Activated T-cell treated with anti-CD3 and anti-CD28 coated beads for 1 hour (primary cell): Measurements from ENCODE around the gene ACSM2A.
"Not testable (repeated sequence)": the region's sequence is repeated elsewhere in the genome, so short reads cannot be mapped to it uniquely, and the experiment has no call there.

Experiments used
- DNase-seq: peaks from one replicate; pipeline ENCODE4 v3.0.0-alpha.2; 2020; ENCODE audit warnings: low read depth

ACSM2A gene

DNA sequence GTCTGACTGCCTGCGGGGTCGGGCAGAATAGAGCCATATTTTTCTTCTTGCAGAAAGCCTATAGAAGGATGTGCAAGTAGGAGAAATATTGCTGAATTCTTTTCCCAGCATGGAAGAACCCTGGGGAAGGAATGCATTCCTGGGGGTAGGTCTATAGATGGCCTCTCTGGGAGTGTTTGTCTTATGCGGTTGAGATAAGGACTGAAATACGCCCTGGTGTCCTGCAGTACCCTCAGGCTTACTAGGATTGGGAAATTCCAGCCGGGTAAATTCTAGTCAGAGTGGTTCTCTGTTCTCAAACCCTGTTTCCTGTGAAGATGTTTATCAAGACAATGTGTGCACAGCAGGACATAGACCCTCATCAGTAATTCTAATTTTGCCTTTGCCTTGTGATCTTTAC, 2.3 kb downstream of the ACSM2A start:
- not testable (repeated sequence) for DNase-seq

DNA sequence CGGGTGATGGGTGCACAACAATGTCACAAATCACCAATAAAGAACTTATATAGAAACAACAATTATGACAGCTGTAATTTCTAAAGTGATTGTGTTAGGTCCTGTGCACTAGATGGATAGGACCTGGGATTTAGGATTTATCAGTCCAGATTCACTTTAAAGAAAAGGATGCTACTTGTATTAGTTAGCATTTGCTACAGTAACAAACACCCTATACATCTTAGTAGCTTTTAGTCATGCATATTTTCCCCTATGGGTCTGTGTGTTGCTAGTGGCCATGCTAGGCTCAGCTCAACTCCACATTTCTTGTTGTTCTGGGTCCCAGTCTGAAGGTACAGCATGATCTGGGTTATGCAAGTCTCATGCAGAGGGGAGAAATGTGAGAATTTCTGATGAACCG, 7.9 kb downstream of the ACSM2A start:
- not testable (repeated sequence) for DNase-seq

DNA sequence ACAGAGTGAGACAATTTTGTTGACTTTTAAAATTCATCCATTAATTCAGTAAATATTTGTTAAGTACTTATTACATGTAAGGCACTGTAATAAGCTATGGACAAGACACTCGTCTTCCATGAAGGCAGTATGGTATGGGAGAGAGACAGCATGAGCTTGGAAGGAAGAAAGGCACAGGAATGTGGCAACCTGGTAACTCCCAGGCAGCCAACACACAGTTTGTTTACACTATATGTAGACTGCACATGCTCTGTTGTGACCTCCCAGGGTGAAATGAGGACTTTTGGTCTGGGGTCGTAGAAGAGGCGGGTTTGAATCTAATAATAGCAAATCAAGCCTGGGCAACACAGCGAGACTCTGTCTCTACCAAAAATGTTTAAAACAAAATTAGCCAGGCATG, 9.0 kb downstream of the ACSM2A start:
- DNase-seq = not testable (repeated sequence)

DNA sequence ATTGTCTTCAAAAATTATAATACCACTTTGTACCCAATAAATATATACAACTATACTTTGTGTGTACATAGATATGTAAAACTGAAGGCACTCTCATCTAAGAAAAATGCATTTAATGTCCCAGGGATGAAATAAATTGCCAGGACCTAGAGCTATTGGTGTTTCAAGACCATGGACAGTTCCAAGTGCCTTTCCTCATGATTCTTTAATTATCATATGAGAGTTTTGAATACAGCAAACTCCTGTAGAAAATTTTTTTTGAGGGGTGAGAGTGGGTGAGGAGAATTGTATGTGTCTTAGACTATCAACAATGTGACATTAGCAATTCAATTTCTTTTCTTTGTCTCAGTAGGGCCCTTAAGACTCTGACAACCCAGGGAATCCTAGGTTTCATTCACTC, 17.6 kb downstream of the ACSM2A start:
- not testable (repeated sequence) for DNase-seq

DNA sequence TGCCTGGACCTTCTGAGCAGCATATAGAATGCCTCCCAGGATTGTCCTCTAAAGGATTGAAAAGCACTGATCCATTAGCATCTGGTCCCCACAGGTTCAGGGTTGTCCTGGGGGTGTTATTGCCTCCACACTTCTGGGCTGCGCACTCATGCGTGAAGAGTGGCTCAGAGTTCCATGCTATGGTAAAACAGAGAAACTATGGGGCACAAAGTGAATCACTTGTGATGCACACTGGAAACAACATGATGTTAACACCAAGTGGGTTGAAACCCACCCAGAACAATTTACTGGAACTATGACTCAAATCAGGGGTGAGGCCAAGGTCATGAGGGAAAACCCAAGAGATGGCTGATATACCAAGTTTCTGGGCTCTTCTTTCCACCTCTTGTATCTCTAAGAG, 18.6 kb downstream of the ACSM2A start:
- DNase-seq = not testable (repeated sequence)

DNA sequence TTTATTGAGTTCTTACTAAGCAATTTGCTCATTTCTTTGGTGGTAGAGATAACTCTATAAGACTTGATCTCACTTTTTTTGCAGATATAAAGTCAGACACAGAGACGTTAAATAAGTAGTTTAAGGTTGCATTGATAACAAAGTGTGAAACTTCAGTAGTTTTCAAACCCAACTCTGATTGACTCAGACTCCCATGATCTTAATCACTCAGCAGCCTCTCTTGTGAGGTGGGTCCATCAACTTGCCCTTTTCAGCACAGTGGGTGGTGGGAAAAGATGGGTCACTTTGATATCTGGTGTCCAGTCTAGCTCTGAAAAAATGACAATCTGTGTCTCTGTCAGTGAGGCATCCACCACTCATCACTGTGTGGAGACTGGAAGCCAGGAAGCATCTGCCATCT, 19.4 kb downstream of the ACSM2A start:
- not testable (repeated sequence) for DNase-seq

DNA sequence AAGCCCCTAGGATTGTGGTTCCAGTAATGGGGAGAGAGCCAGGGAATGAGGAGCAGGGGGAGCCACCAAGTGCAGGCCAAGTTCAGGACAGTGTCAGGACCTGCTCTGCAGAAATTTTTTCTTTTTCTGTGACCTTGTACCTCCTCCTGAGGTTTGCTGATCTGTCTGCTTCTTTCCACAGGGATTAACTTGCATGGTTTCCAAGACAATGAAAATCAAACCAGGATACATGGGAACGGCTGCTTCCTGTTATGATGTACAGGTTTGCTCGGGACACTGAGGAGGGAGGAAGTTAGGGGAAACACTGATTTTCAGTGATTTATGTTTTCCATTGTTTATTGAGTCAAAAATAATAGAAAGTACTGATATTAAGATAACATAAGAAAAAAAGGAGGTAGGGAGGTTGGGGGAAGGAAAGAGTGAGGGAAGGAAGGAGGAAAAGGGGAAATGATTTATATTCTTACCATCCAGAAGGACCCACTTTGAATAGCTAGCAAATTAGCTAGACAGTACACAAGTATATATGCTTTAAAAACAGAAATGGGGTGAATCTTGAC, 25.9 kb downstream of the ACSM2A start:
- not testable (repeated sequence) for DNase-seq

DNA sequence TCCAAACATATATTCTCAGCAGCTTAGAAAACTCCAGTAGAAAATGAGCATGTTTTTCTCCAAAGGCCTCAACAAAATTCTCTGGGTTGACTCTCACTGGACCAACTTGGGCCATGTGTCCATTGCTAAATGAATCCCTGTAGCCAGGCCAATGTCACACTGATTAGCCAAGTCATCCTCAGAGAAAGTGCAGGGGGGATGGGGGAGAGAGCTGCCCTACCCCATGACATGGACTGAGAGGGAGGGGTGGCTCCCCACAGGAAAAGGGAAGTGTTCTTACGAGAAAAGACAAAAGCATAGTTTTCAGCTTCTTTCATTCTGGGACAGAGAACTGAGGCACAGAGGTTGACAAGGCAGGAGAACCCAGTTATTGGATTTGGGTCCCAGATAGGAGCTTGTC, 32.7 kb downstream of the ACSM2A start:
- not testable (repeated sequence) for DNase-seq

DNA sequence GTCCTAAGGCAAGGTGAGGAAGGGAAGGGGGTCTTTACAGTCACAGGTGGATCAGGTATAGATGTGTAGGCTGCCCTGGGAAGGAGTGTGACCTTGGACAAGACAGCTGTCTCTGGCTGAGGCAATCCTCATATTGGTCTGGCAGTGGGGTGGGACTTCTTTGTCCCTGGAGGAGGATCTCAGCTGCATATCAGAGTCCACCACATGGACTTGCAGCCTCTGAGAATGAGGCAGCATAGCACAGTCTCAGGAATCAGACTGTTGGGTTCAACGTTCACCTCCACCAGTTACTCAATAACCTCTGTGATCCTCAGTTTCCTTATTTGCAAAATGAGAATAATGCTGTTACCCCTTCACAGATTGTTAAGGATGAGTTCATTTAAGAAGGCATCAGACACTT, 33.4 kb downstream of the ACSM2A start:
- DNase-seq = no peak

DNA sequence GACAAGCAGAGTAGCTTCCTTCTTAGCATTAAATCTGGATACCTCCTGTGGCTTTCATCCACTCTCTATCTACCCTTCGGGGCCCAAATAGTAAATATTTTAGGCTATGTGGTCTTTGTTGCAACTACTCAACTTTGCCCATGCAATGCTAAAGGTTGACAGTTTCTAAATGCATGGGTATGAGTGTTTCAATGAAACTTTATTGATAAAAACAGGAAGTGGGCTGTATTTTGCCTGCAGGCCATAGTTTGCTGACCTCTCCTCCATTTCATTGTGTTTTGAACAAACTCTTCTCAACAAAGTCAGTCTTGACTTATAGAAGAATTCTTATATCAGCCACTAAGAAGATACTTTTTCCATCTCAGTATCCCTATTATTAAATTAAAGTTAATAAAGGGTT, 34.1 kb downstream of the ACSM2A start:
- DNase-seq = no peak

DNA sequence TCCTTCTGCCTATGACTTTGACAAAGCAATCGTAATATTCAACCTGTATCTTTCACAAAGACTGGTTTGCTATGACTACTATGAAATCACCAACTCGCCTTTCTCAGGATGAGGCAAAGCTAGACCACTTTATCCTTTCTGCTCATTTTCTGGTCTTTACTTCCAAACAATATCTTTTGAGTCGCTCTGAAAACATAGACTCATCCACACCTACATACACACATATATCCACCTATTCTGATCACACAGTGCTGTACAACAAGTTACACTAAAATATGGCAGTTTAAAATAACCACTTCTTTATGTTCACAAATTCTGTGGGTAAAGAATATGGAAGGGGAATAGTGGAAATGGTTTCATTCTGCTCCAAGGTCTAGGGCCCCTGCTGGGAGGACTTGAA, 39.7 kb downstream of the ACSM2A start:
- DNase-seq = not testable (repeated sequence)

DNA sequence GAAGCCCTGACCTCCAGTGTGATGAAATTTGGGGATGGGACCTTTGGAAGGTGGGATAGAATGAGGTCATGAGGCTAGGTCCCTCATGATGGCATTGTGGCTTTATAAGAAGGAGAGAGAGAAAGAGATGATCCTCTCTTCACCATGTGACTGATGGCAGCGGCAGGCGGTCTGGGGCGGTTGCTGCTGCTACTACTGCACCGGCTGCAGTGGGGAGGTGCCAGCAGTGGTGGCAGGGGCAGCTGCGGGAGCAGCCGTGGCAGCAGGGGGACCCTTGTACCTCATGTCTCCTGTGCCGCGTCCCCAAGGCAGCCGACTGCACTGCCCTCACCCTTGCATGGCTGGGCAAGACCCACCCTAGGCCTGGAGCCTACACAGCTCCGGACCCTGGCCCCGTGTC, 40.1 kb downstream of the ACSM2A start:
- not testable (repeated sequence) for DNase-seq

DNA sequence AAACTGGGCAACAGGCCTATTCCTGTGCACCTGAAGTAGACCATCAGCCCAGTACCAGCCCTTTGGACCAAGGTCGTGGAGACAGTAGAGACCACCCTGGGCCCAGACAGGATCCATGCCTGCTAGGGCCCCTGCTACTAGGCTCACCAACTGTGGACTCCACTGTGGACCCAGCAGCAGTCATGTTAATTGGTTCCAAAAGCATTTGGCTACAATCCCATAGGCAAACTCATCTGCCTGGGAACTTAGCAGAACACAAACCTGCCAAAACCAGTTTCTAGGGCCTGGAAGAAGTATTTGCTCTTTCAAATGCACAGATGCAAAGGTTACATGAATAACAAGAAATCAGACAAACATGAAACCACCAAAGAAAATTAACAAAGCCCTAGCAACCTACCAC, 53.1 kb downstream of the ACSM2A start:
- no peak for DNase-seq

DNA sequence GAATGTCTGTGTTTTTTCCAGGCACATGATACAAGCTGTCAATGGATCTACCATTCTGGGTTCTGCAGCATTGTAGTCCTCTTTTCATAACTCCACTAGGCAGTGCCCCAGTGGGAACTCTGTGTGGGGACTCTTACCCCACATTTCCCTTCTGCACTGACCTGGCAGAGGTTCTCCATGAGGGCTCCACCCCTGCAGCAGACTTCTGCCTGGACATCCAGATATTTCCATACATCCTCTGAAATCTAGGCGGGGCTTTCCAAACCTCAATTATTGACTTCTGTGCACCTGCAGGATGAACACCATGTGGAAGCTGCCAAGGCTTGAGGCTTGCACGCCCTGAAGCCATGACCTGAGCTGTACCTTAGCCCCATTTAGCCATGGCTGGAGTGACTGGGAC, 56.0 kb downstream of the ACSM2A start:
- no peak for DNase-seq

DNA sequence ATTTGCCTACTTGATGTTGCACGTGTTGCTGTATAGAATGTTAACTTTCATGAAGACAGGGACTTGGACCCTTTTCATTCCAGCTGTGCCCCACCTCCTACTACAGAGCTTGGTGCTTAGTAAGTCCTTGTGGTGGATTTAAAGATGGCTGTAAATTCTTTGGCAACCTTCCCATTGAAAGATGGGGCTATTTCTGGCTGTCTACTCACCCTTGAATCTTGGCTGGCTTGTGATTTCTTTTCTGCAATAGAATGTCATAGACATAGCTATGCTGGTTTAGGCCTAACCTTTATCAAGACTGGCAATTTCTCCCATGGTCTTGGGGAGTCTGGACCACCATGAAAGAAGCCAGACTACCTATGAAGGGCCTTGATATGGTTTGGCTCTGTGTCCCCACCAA, 59.0 kb downstream of the ACSM2A start:
- DNase-seq = no peak

DNA sequence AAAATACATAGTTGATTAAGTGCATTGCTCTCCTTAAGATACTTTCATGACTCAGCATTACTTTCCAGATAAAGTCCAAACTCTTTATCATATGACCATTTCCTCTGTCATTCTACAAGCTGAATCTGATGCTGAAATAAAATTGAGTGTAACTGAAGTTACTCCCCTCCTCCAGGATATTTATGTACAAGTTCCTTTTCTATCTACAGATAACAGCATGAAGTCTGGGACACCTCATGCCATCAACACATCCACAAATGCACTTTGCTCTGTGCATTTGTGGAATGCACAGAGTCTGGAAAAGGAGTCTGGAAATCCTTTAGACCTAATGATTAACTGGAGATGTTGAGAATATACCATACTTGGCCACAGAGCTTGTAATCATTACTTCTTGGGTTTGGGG, 64.4 kb downstream of the ACSM2A start:
- DNase-seq = no peak

DNA sequence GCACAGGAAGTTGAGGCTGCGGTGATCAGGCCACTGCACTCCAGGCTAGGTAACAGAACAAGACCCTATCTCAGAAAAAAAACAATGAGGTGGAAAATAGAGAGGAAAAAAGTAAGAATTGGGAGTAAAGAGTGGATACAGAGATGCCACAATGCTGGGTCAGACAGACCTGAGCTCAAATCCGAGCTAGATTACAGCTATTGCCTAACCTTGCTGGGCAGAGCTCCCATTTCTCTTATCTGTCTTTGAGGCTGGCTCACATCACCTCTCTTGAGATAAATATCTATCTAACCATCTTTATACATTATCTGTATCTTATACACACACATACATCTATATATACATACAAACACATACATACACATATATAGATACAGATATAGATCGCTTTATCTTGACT, 65.8 kb downstream of the ACSM2A start:
- DNase-seq = no peak

DNA sequence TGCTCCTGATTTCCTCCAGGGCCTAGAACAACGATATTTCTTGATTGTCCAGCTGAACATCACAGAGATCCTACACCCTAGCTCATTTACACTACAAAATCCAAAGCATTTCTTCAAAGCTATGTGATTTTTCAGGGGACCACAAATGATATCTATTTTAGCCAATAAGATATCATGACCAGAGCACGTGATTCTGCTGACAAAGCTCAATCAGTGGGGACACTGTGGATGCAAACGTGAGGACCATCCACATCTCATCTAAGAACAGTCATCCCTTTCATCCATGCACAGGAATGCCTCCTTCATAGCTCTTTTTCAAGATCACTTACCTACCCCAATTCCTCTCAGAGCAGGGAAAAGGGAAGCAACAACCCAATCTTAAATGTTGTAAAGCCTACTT, 67.9 kb downstream of the ACSM2A start:
- DNase-seq = no peak

DNA sequence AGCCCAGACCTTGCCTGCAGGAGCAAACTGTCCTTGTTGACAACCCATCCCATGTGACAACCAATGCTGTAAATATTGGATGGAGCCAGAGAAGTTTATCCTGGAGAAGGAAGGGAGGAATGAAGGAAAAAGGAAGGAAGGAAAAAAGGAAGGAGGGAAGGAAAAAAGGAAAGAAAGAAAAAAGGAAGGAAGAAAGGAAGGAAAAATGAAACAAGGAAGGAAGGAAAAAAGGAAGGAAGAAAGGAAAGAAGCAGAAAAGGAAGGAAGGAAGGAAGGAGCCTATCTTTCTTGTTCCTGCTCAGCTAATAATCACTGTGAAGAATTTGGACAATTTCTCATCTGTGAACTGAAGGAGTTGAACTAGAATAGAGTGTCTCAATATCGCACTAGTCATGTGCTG, 68.8 kb downstream of the ACSM2A start:
- no peak for DNase-seq

DNA sequence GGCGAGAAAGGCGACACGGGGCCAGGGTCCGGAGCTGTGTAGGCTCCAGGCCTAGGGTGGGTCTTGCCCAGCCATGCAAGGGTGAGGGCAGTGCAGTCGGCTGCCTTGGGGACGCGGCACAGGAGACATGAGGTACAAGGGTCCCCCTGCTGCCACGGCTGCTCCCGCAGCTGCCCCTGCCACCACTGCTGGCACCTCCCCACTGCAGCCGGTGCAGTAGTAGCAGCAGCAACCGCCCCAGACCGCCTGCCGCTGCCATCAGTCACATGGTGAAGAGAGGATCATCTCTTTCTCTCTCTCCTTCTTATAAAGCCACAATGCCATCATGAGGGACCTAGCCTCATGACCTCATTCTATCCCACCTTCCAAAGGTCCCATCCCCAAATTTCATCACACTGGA, 80.5 kb downstream of the ACSM2A start:
- not testable (repeated sequence) for DNase-seq

DNA sequence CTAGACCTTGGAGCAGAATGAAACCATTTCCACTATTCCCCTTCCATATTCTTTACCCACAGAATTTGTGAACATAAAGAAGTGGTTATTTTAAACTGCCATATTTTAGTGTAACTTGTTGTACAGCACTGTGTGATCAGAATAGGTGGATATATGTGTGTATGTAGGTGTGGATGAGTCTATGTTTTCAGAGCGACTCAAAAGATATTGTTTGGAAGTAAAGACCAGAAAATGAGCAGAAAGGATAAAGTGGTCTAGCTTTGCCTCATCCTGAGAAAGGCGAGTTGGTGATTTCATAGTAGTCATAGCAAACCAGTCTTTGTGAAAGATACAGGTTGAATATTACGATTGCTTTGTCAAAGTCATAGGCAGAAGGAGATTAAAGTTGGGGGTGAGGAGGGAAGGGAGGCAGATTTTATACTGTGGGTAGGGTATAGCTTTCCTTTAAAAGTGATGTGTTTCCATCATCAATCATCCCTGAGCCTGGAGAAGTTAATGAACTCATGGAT, 81.0 kb downstream of the ACSM2A start:
- not testable (repeated sequence) for DNase-seq

DNA sequence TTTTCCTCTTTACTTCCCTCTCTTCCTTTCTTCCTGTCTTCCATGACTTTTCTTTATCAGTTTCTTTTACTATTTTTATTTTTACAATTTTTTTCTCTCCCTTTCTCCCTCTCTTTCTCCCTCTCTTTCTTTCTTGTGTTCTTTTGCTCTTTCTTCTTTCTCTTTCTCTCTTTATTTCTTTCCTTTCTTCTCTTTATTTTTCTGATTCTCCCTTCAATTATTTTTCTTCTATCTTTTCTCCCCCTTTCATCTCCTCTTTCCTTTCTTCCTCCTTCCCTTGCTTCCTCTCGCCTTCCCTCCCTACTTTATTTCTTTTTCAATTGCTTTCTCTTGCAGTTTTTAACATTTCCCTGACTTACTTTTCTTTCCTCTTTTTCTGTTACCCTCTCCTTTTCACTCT, 85.3 kb downstream of the ACSM2A start:
- not testable (repeated sequence) for DNase-seq
